SK-N-SH treated with all-trans-retinoic acid at 6 μM for 48 hours (cell line): Measurements from ENCODE around the gene NEIL1.

ENCODE experiments used
- CREB5 ChIP-seq: fragments of 250-450 bp; sonication (Bioruptor Pico); IDR thresholded peaks from 2 replicates; pipeline ENCODE4 v1.5.1; 2020; ENCODE audit warnings: low read depth, mild to moderate bottlenecking, moderate library complexity
- POU6F1 ChIP-seq: fragments of 250-450 bp; sonication (Bioruptor Pico); IDR thresholded peaks from 2 replicates; pipeline ENCODE4 v1.8.0; 2021; ENCODE audit warnings: low read depth, mild to moderate bottlenecking, moderate library complexity, borderline replicate concordance
- TOX ChIP-seq: fragments of 250-450 bp; sonication (Bioruptor Pico); IDR thresholded peaks from 2 replicates; pipeline ENCODE4 v1.8.0; 2021; ENCODE audit warnings: mild to moderate bottlenecking, moderate library complexity, borderline replicate concordance
- ZC3H10 ChIP-seq: fragments of 250-450 bp; sonication (Bioruptor Pico); IDR thresholded peaks from 2 replicates; pipeline ENCODE4 v1.5.1; 2021; ENCODE audit warnings: mild to moderate bottlenecking, moderate library complexity
- ZFP3 ChIP-seq: fragments of 250-450 bp; sonication (Bioruptor Pico); IDR thresholded peaks from 2 replicates; pipeline ENCODE4 v1.5.0; 2020; ENCODE audit warnings: mild to moderate bottlenecking, moderate library complexity
- ZFP30 ChIP-seq: fragments of 450-650 bp; formaldehyde crosslinking; IDR thresholded peaks from 2 replicates; pipeline ENCODE4 v1.5.0; 2022; ENCODE audit warnings: mild to moderate bottlenecking, moderate library complexity

- no peak for TF ChIP-seq CREB5 (CRISPR knock-in tag)
- no peak for TF ChIP-seq POU6F1 (CRISPR knock-in tag)
- TF ChIP-seq ZFP30 (CRISPR knock-in tag), result no peak
- no peak for TF ChIP-seq ZFP3 (CRISPR knock-in tag)
- no peak for TF ChIP-seq ZC3H10 (CRISPR knock-in tag)
- no peak for TF ChIP-seq TOX (CRISPR knock-in tag)
Observed at GRCh38 chr15:75342221-75342620, 4.6 kb upstream of the NEIL1 start.
